Choroid plexus epithelial cell (primary cell): ENCODE measurements around the gene SPPL2C.

ENCODE experiments used
- DNase-seq: peaks from one replicate; pipeline ENCODE4 v3.0.0-alpha.2; 2010; ENCODE audit warnings: low read depth
- H3K4me3 ChIP-seq: 2 replicates; pipeline ENCODE4 v1.5.1; 2011; ENCODE audit warnings: low read depth, mild to moderate bottlenecking, control low read depth, low read length, moderate library complexity
- CTCF ChIP-seq: conservative IDR thresholded peaks from 2 replicates; pipeline ENCODE4 v1.5.1; 2011; ENCODE audit warnings: low read depth, mild to moderate bottlenecking, control low read depth, inconsistent platforms, low read length, moderate library complexity

The SPPL2C gene

DNA sequence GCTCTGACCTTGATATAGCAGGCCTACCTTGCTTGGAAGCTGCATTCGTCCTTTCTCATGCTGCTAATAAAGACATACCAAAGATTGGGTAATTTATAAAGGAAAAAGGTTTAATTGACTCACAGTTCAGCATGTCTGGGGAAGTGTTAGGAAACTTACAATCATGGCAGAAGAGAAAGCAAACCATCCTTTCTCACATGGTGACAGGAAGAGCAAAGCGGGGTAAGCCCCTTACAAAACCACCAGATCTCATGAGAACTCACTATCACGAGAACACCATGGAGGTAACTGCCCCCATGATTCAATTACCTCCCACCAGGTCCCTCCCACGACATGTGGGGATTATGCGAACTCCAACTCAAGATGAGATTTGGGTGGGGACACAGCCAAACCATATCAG is 43.7 kb downstream of the SPPL2C start:
- no peak for TF ChIP-seq CTCF
- H3K4me3 ChIP-seq, result no peak overlapping the region
- no peak for DNase-seq

- no peak for DNase-seq
- TF ChIP-seq CTCF, result peak; percentile 15
- H3K4me3 ChIP-seq, result no peak overlapping the region
These were observed 44.9 kb downstream of the SPPL2C start for GRCh38 chr17:45889579-45889978.

DNA sequence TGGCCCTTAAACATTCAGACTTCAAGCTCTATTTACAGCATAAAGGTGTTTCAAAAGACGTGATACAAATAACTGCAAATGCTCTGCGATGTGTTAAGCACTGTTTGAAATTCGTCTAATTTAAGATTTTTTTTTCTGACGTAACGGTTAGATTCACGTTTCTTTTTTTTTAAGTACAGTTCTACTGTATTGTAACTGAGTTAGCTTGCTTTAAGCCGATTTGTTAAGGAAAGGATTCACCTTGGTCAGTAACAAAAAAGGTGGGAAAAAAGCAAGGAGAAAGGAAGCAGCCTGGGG is 49.0 kb downstream of the SPPL2C start:
- peak overlapping the region; percentile 66 for H3K4me3 ChIP-seq
- TF ChIP-seq CTCF, result no peak
- no peak for DNase-seq

- peak; percentile 91 for DNase-seq
- H3K4me3 ChIP-seq, result peak within 1 kb of the TSS; percentile 66
- peak; percentile 60 for TF ChIP-seq CTCF
These were observed 49.5 kb downstream of the SPPL2C start, which contains the start of gene MAPT for GRCh38 chr17:45894022-45894784. TSS of gene MAPT (plus strand) at chr17:45894554. CDS start at chr17:45962338, 67,784 bp downstream.

- no peak overlapping the region for H3K4me3 ChIP-seq
- TF ChIP-seq CTCF, result no peak
- DNase-seq, result peak; percentile 12
These were observed 50.8 kb downstream of the SPPL2C start for GRCh38 chr17:45895304-45895968.

DNA sequence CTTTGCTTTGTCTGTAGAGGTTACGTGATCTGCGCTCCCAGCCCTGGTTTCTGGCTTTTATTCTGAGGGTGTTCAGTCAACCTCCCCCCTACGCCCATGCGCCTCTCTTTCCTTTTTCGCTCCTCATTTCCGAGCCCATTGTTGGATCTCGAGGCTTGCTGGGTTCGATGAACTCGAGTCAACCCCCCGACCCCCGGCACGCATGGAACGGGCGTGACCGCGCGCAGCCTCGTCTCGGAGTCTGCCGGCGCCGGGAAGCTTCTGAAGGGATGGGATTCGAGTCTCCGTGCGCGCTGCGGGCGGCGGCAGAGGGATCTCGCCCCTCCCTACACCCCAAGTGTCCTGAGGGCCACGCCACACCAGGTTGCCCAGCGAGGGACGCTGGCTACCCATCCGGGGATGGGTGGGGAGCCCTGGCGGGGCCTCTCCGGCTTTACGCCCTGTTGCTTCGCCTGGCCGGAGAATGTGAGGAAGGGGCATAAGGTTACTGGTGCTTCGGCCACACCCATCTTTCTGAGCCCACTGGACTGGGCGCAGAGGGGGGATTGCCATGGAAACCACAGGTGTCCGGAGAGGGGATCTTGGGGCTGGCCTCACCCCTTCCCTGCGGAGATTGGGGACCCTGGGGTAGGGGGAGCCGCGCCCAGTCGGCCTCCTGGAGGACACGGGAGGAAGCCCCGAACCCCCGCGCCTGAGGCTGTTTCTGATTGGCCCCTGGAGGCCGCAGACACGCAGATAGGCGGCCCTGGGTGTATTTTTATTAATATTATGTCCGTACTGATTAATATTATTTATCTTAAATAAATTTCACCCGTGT is 51.5 kb downstream of the SPPL2C start:
- DNase-seq, result peak; percentile 8
- TF ChIP-seq CTCF, result no peak

More for the DNA sequence above, 51.5 kb downstream of the SPPL2C start:
- no peak overlapping the region for H3K4me3 ChIP-seq
